ENCODE data around the gene CHAMP1.

DNA sequence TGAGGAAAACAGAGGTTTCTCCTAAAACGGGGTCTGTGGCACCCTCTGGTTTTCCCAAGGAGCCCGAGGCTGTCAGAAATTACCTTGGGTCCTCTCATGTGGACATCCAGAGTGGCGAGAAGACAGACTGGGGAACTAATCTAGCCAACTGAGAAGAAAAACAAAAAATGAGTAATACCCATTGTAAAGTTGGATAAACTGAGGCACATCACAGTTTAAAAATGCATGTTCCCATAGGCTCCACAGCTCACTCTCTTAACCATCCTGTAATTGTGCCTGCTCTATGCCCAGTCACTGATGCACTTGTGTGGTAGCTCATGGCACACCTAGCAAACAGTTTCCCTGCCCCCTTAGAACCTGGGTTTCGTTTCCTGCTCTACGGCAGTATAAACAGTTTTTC lies 48.1 kb upstream of the CHAMP1 start:
- TF ChIP-seq, protein P1, sequence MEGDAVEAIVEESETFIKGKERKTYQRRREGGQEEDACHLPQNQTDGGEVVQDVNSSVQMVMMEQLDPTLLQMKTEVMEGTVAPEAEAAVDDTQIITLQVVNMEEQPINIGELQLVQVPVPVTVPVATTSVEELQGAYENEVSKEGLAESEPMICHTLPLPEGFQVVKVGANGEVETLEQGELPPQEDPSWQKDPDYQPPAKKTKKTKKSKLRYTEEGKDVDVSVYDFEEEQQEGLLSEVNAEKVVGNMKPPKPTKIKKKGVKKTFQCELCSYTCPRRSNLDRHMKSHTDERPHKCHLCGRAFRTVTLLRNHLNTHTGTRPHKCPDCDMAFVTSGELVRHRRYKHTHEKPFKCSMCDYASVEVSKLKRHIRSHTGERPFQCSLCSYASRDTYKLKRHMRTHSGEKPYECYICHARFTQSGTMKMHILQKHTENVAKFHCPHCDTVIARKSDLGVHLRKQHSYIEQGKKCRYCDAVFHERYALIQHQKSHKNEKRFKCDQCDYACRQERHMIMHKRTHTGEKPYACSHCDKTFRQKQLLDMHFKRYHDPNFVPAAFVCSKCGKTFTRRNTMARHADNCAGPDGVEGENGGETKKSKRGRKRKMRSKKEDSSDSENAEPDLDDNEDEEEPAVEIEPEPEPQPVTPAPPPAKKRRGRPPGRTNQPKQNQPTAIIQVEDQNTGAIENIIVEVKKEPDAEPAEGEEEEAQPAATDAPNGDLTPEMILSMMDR (IDR thresholded peaks at IDR 0.05): no peak
- TF ChIP-seq EP300 (IDR thresholded peaks at IDR 0.05): no peak

Data from esophagus muscularis mucosa (tissue), 3 donors.